Smooth muscle cell (in vitro differentiated cells): ENCODE measurements around the gene TAF9B. TPM values are rescaled to one million over a fixed set of nuclear protein-coding genes. Genes with fewer than 3 reads are reported as not detected.

Experiments used
- DNase-seq: peaks from one replicate; lab custom pipeline; 2025; ENCODE audit not compliant: unreplicated experiment; lab: John Stamatoyannopoulos, UW
- H2AFZ ChIP-seq: fragments of 200-600 bp; sonication (generic); 2 replicates; pipeline ENCODE4 v1.6.0; 2016; ENCODE audit warnings: antibody characterized with exemption, low read depth, mild to moderate bottlenecking
- H3F3A ChIP-seq: fragments of 200-600 bp; sonication (generic); 2 replicates; pipeline ENCODE4 v1.6.0; 2017; ENCODE audit warnings: antibody characterized with exemption, low read depth
- H3K27ac ChIP-seq: fragments of 200-600 bp; sonication (generic); 2 replicates; pipeline ENCODE4 v1.5.1; 2016; ENCODE audit warnings: low read depth, mild to moderate bottlenecking
- H3K27me3 ChIP-seq: fragments of 200-600 bp; sonication (generic); 2 replicates; pipeline ENCODE4 v1.6.1; 2016; ENCODE audit warnings: low read depth, mild to moderate bottlenecking
- H3K36me3 ChIP-seq: fragments of 200-600 bp; sonication (generic); 2 replicates; pipeline ENCODE4 v1.5.1; 2016; ENCODE audit warnings: low read depth
- H3K4me1 ChIP-seq: fragments of 200-600 bp; sonication (generic); 2 replicates; pipeline ENCODE4 v1.5.1; 2016; ENCODE audit warnings: low read depth
- H3K4me2 ChIP-seq: fragments of 200-600 bp; sonication (generic); 2 replicates; pipeline ENCODE4 v1.6.0; 2016; ENCODE audit warnings: mild to moderate bottlenecking
- H3K4me3 ChIP-seq: fragments of 200-600 bp; sonication (generic); 2 replicates; pipeline ENCODE4 v1.5.1; 2016; ENCODE audit warnings: mild to moderate bottlenecking
- H3K79me2 ChIP-seq: fragments of 200-600 bp; sonication (generic); 2 replicates; pipeline ENCODE4 v1.6.0; 2016; ENCODE audit warnings: low read depth, mild to moderate bottlenecking
- H3K9ac ChIP-seq: fragments of 200-600 bp; sonication (generic); 2 replicates; pipeline ENCODE4 v1.6.0; 2016; ENCODE audit warnings: low read depth
- H3K9me3 ChIP-seq: fragments of 200-600 bp; sonication (generic); replicated peaks from 2 replicates; pipeline ENCODE4 v1.5.1; 2016; ENCODE audit warnings: low read depth
- H4K20me1 ChIP-seq: fragments of 200-600 bp; sonication (generic); 2 replicates; pipeline ENCODE4 v1.6.0; 2016; ENCODE audit warnings: low read depth
- WGBS: methylation state at CpG from one replicate; pipeline ENCODE4 v1.1.7; 2016; ENCODE audit warnings: low lambda C conversion rate; 5-methylcytosine and 5-hydroxymethylcytosine counted together
- polyA plus RNA-seq: library from polyadenylated mRNA; unstranded; fragments of >200 nt; fragmentation: Nextera tagmentation; extraction: Ambion mirVana; gene quantifications from 2 replicates; pipeline ENCODE4 v1.2.1, GENCODE V29; 2016
- total RNA-seq: library from RNA; depleted of rRNA; stranded (reverse); fragments of >200 nt; gene quantifications from 2 replicates; pipeline ENCODE4 v1.2.3, GENCODE V29; 2014
- TF ChIP-seq, protein P1 (sequence below): fragments of 200-600 bp; sonication (generic); IDR thresholded peaks from 2 replicates; pipeline ENCODE4 v1.5.1; 2017; ENCODE audit warnings: borderline replicate concordance, mild to moderate bottlenecking, antibody characterized with exemption; ENCODE audit not compliant: insufficient read depth, poor library complexity, severe bottlenecking

The TAF9B gene
- total and polyA plus RNA-seq, 2 experiments from 2014 or later: 15.9 to 28.8 TPM

DNA sequence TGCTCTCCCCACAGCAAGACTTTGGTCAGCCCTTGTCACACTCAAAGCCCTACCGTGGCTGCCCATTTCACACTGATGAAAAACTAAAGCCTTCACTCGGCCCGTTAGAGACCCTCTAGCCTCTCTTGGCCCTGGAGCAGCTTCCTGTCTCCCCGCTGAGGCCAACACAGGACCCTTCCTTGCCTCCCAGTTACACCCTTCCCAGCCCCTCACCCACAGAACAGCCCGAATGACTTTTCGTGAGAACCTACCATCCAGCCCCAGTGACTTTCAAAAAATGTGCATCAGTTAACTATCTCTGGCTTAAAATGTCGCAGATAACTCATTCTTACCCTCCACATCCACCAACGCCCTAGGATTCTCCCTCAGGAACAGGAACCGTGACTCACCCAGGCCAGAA lies 756 bp upstream of the TAF9B start:
- Histone ChIP-seq H3K9me3 (no peaks in the 10 kb centered on the region), H3K4me1 (no peaks in the 10 kb centered on the region), H3K27ac (no peak overlapping the region), H4K20me1 (no peaks in the 10 kb centered on the region), H3F3A (no peaks in the 10 kb centered on the region), H3K4me3 (no peak overlapping the region), H3K27me3 (no peaks in the 10 kb centered on the region), H3K9ac (no peak overlapping the region), H2AFZ (no peak overlapping the region), H3K36me3 (no peaks in the 10 kb centered on the region), H3K4me2 (no peak overlapping the region), H3K79me2 (no peaks in the 10 kb centered on the region)
- no peak for DNase-seq
- TF ChIP-seq, protein P1, sequence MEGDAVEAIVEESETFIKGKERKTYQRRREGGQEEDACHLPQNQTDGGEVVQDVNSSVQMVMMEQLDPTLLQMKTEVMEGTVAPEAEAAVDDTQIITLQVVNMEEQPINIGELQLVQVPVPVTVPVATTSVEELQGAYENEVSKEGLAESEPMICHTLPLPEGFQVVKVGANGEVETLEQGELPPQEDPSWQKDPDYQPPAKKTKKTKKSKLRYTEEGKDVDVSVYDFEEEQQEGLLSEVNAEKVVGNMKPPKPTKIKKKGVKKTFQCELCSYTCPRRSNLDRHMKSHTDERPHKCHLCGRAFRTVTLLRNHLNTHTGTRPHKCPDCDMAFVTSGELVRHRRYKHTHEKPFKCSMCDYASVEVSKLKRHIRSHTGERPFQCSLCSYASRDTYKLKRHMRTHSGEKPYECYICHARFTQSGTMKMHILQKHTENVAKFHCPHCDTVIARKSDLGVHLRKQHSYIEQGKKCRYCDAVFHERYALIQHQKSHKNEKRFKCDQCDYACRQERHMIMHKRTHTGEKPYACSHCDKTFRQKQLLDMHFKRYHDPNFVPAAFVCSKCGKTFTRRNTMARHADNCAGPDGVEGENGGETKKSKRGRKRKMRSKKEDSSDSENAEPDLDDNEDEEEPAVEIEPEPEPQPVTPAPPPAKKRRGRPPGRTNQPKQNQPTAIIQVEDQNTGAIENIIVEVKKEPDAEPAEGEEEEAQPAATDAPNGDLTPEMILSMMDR: no peak
- WGBS: 81% methylated on average over 9 of the region's 9 CpGs

DNA sequence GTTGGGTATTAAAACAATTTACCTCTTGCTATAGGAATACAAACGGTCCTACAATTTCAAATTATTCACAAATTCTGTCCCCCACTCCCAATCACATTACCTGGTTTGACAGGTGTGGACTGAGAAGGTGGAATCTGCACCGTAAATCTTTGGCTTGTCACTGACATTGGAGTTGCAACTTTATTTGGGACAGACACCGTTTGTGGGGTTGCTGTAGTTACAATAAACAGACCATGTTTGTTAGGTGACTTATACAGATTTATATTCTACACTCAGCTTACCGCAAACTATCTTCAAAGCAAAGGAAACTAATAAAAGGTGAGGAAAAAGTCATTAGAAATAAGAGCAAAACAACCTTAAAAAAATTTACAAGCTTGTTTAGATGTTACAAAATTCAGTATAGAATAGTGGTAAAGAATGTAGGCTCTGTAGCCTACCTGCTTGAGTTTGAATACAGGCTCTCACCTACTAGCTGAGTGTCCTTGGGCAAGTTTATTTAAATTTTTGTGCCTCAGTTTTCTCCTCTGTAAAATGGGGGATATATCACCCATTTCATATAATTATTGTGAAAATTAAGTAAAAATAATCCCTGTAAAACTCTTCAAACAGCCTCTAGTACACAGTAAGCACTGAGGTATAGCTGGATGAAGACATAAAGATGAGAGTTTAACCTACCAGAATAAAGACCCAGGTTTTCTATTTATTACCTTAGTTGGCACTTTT lies 6.1 kb downstream of the TAF9B start:
- H2AFZ ChIP-seq: no peak overlapping the region
- H3K9ac ChIP-seq: no peak overlapping the region
- H3K36me3 ChIP-seq: no peaks in the 10 kb centered on the region
- no peaks in the 10 kb centered on the region for H3K9me3 ChIP-seq
- H3F3A ChIP-seq: peaks cover 10% of the 10 kb centered on the region
- H3K4me3 ChIP-seq: no peak overlapping the region
- no peak for DNase-seq
- H3K4me1 ChIP-seq: no peaks in the 10 kb centered on the region
- no peak overlapping the region for H3K4me2 ChIP-seq
- H3K79me2 ChIP-seq: no peaks in the 10 kb centered on the region
- no peak overlapping the region for H3K27ac ChIP-seq
- 65% methylated on average over 4 of the region's 4 CpGs for WGBS
- H4K20me1 ChIP-seq: peaks cover 29% of the 10 kb centered on the region
- TF ChIP-seq, protein P1: no peak
- no peaks in the 10 kb centered on the region for H3K27me3 ChIP-seq

DNA sequence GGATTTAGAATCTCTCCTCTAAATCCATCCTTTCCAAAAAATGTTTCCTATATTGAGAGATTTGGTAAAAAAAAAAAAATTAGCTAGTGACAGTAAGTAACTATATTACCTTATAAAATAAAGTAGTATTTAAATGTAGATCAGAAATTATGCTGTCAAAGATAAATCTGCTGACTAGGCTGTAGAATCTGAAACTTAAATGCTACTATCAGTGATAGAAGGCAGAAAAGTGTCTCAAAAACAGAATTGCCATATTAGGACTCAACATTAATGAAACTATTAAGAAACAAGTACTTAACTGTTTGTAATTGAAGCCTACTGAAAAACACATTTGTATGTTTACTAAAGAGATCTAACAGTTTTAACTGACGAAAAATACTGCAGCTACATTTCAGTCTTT lies 8.3 kb downstream of the TAF9B start:
- H2AFZ ChIP-seq: no peak overlapping the region
- WGBS: 60% methylated on average over 1 of the region's 1 CpG
- H3K79me2 ChIP-seq: no peaks in the 10 kb centered on the region
- H3F3A ChIP-seq: peaks cover 19% of the 10 kb centered on the region
- H3K9ac ChIP-seq: no peak overlapping the region
- peaks cover 52% of the 10 kb centered on the region for H4K20me1 ChIP-seq
- H3K27ac ChIP-seq: peak overlapping the region; percentile 38
- no peaks in the 10 kb centered on the region for H3K27me3 ChIP-seq
- no peaks in the 10 kb centered on the region for H3K4me1 ChIP-seq
- H3K36me3 ChIP-seq: peaks cover 5% of the 10 kb centered on the region
- H3K4me3 ChIP-seq: no peak overlapping the region
- H3K4me2 ChIP-seq: no peak overlapping the region
- no peaks in the 10 kb centered on the region for H3K9me3 ChIP-seq
- TF ChIP-seq, protein P1: no peak
- DNase-seq: no peak

DNA sequence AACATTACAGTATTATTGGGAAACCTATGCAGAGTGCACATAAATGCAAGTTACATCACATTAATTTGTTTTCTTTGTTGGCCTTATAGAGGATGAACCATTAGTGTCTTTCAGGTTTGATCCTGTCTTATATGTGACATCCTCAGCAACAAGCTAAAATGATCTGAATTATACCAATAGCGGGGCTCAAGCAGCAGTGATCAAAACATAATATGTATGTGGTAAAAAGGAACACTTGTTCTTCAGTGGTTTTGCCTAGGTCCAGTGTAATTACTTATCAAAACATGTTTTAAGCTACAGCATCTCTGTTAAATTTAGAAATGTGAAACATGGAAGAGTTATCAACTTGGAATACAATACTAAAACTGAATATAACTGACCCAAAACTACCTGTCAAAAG lies 9.1 kb downstream of the TAF9B start:
- H3K9me3 ChIP-seq: no peaks in the 10 kb centered on the region
- no peak overlapping the region for H2AFZ ChIP-seq
- DNase-seq: no peak
- peak overlapping the region; percentile 38 for H3K27ac ChIP-seq
- H3K4me2 ChIP-seq: no peak overlapping the region
- no peak overlapping the region for H3K9ac ChIP-seq
- peaks cover 5% of the 10 kb centered on the region for H3K36me3 ChIP-seq
- 61% methylated on average over 1 of the region's 1 CpG for WGBS
- H3K4me1 ChIP-seq: no peaks in the 10 kb centered on the region
- no peaks in the 10 kb centered on the region for H3K79me2 ChIP-seq
- H3F3A ChIP-seq: peaks cover 19% of the 10 kb centered on the region
- TF ChIP-seq, protein P1: no peak
- H3K4me3 ChIP-seq: no peak overlapping the region
- H4K20me1 ChIP-seq: peaks cover 59% of the 10 kb centered on the region
- no peaks in the 10 kb centered on the region for H3K27me3 ChIP-seq
